DOHH2 (cell line): ENCODE data around the gene FZD4.

Source experiments
- EZH2phosphoT487 ChIP-seq: fragments of 200-600 bp; sonication (generic); IDR thresholded peaks from 2 replicates; pipeline ENCODE4 v1.6.1; 2017; ENCODE audit warnings: borderline replicate concordance, mild to moderate bottlenecking, antibody characterized with exemption, low read length, moderate library complexity, mixed read lengths
- TF ChIP-seq, protein P1 (sequence below): fragments of 200-600 bp; sonication (generic); IDR thresholded peaks from one replicate; pipeline ENCODE4 v1.5.1; 2014; ENCODE audit warnings: antibody characterized with exemption, mild to moderate bottlenecking, low read depth, low read length; ENCODE audit not compliant: poor library complexity, severe bottlenecking

DNA sequence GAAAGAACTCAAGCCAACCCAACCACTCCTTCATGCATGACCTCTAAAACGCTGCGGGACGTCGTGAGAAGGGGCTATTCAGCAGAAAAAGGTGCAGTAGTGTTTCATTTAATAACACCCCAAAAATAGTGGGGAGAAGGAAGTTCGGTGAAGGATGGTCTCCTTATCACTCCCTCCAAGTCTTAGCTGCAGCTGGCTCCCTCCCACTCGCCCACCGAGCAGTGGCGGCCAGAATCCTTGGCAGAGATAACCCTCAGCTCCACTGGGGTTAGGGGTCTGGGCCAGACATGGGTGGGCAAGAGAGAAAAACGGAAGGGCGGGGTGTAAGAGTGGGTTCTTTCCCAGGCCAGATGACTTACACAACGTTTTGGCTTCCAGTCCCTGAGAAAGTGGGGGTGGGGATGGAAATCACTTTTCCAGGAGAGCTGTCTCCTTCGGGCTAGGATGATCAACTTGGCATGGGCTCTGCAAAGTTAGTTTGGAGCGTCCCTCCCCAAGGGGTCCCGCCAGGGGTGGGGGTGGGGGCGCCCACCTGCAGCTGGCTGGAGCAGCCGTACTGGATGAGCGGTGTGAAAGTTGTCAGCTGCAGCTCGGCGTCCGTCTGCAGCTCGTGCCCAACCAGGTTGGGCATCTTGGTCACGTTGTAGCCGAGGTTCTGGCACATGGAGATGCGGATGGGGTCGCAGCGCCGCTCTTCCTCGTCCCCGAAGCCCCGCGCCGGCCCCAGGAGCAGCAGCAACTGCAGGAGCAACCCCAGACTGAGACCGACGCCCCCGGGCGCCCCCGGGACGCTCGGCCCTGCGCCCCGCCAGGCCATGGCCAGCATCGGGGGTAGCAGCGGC, 705 bp downstream of the FZD4 start:
- no peak for TF ChIP-seq EZH2phosphoT487
- TF ChIP-seq, protein P1, sequence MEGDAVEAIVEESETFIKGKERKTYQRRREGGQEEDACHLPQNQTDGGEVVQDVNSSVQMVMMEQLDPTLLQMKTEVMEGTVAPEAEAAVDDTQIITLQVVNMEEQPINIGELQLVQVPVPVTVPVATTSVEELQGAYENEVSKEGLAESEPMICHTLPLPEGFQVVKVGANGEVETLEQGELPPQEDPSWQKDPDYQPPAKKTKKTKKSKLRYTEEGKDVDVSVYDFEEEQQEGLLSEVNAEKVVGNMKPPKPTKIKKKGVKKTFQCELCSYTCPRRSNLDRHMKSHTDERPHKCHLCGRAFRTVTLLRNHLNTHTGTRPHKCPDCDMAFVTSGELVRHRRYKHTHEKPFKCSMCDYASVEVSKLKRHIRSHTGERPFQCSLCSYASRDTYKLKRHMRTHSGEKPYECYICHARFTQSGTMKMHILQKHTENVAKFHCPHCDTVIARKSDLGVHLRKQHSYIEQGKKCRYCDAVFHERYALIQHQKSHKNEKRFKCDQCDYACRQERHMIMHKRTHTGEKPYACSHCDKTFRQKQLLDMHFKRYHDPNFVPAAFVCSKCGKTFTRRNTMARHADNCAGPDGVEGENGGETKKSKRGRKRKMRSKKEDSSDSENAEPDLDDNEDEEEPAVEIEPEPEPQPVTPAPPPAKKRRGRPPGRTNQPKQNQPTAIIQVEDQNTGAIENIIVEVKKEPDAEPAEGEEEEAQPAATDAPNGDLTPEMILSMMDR = no peak
